Nephron progenitor cell (in vitro differentiated cells): Measurements from ENCODE around the gene GRM7.

Experiments
- DNase-seq: peaks from one replicate; pipeline ENCODE4 v3.0.0; 2021
- H3K27ac Mint-ChIP-seq: 2 replicates; pipeline ENCODE4 v1.8.0; 2021; ENCODE audit warnings: mild to moderate bottlenecking, moderate library complexity, mixed read lengths
- H3K27me3 Mint-ChIP-seq: 2 replicates; pipeline ENCODE4 v1.8.0; 2021; ENCODE audit warnings: mild to moderate bottlenecking, low read depth, mixed read lengths; ENCODE audit not compliant: poor library complexity
- H3K36me3 Mint-ChIP-seq: 2 replicates; pipeline ENCODE4 v1.8.0; 2021; ENCODE audit warnings: low read depth, mixed read lengths
- H3K4me1 Mint-ChIP-seq: 2 replicates; pipeline ENCODE4 v1.8.0; 2021; ENCODE audit warnings: mixed read lengths
- H3K4me3 Mint-ChIP-seq: 2 replicates; pipeline ENCODE4 v1.8.0; 2021; ENCODE audit warnings: mild to moderate bottlenecking, moderate library complexity, mixed read lengths
- H3K9me3 Mint-ChIP-seq: 2 replicates; pipeline ENCODE4 v1.8.0; 2021; ENCODE audit warnings: mild to moderate bottlenecking, moderate library complexity, mixed read lengths
- TF ChIP-seq, protein P1 (sequence below): fragments of 200-600 bp; sonication (generic); IDR thresholded peaks from 2 replicates; pipeline ENCODE4 v1.5.0; 2021; ENCODE audit warnings: antibody characterized with exemption

GRM7 gene

DNA sequence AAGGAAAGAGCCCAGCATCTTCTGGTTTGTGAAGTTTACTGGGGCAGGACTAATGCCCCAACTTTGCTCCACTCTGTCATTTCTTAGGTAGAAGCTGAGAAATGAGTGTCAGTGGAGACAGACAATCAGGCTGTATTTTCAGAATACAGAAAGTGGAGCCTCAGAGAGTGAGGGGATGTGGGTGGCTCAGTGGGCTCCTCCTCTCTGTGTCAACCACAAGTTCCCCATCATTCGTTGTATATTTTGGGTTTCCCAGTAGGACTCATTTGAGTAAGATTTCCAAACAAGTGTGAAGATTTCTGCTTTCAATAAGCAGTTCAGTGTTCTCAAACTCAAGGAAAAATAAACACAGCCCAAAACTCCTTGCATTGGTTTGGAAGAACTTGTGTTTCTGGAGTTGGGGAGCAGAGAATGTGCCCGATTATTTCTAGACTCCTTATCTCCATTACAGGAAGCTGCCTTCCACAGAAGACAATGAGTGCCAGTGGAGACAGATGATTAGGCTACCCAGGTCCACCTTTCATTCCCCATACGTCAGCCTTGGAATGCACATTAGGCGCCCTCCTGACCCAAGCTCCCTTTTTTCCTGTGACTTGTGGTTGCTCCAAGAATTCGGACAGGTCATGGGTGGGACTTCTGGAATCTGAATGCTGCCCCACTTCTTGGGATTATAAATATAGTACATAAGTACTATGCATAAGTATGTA lies 848.6 kb downstream of the GRM7 start:
- H3K27me3 Mint-ChIP-seq, result peaks cover 3% of the 10 kb centered on the region
- TF ChIP-seq, protein P1, sequence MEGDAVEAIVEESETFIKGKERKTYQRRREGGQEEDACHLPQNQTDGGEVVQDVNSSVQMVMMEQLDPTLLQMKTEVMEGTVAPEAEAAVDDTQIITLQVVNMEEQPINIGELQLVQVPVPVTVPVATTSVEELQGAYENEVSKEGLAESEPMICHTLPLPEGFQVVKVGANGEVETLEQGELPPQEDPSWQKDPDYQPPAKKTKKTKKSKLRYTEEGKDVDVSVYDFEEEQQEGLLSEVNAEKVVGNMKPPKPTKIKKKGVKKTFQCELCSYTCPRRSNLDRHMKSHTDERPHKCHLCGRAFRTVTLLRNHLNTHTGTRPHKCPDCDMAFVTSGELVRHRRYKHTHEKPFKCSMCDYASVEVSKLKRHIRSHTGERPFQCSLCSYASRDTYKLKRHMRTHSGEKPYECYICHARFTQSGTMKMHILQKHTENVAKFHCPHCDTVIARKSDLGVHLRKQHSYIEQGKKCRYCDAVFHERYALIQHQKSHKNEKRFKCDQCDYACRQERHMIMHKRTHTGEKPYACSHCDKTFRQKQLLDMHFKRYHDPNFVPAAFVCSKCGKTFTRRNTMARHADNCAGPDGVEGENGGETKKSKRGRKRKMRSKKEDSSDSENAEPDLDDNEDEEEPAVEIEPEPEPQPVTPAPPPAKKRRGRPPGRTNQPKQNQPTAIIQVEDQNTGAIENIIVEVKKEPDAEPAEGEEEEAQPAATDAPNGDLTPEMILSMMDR, result no peak
- no peaks in the 10 kb centered on the region for H3K9me3 Mint-ChIP-seq
- H3K4me1 Mint-ChIP-seq, result peaks cover 19% of the 10 kb centered on the region
- no peak overlapping the region for H3K4me3 Mint-ChIP-seq
- no peaks in the 10 kb centered on the region for H3K36me3 Mint-ChIP-seq
- no peak overlapping the region for H3K27ac Mint-ChIP-seq
- no peak for DNase-seq

DNA sequence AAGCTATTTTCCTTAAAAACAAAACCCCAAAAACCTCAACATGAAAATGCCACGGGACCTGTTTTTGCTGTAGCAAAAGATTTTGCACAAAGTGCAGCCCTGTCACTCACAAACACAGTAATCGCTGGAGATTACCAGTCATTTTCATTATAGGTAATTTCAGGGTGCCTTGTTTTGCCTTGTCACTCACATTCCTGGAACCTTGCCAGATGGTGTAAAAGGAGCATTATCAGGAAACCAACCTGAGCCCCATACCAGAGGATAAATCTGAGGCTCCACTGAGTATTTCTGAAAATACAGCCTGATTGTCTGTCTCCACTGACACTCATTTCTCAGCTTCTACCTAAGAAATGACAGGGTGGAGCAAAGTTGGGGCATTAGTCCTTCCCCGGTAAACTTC lies 849.4 kb downstream of the GRM7 start:
- no peak for DNase-seq

GRCh38 chr3:7713724-7714123 lies 852.8 kb downstream of the GRM7 start:
- H3K4me1 Mint-ChIP-seq, result peaks cover 5% of the 10 kb centered on the region
- TF ChIP-seq, protein P1, result no peak
- peaks cover 6% of the 10 kb centered on the region for H3K27me3 Mint-ChIP-seq

More for the DNA sequence above, 849.4 kb downstream of the GRM7 start:
- TF ChIP-seq, protein P1, result no peak
- Mint-ChIP-seq H3K27me3 (peaks cover 3% of the 10 kb centered on the region), H3K27ac (no peak overlapping the region), H3K4me3 (no peak overlapping the region), H3K4me1 (peaks cover 19% of the 10 kb centered on the region), H3K36me3 (no peaks in the 10 kb centered on the region), H3K9me3 (no peaks in the 10 kb centered on the region)

DNA sequence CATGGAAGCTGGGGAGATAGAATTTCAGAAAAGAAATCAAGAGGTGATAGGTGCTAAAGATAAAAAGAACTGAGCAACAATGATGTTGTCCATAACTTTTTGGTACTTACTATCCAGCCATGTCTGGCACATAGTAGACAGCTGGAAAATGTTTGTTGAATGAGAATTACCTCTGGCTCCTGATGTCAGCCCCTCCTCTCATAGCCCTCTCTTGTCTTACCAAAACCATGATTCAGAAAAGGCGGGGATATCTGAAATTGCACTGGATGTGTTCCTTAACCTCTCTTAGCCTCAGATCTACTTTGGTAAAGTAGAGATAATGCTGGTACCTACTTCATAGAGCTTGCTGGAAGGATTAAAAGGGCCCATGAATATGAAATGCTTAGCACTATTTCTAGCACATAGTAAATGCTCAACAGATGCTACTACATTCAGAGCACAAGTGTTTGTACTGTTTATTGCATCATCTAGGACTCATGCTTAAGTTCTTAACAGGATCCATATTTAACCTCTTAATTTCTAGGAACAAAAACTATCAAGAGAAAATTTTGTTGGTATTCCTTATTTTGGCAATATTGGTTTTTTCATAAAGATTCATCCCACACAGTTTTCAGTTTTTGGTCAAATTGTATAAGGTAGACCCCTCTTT lies 859.9 kb downstream of the GRM7 start:
- peaks cover 3% of the 10 kb centered on the region for H3K27me3 Mint-ChIP-seq

More at GRCh38 chr3:7713724-7714123, 852.8 kb downstream of the GRM7 start:
- no peak overlapping the region for H3K27ac Mint-ChIP-seq
- DNase-seq, result no peak
- no peaks in the 10 kb centered on the region for H3K36me3 Mint-ChIP-seq
- no peak overlapping the region for H3K4me3 Mint-ChIP-seq
- H3K9me3 Mint-ChIP-seq, result no peaks in the 10 kb centered on the region

DNA sequence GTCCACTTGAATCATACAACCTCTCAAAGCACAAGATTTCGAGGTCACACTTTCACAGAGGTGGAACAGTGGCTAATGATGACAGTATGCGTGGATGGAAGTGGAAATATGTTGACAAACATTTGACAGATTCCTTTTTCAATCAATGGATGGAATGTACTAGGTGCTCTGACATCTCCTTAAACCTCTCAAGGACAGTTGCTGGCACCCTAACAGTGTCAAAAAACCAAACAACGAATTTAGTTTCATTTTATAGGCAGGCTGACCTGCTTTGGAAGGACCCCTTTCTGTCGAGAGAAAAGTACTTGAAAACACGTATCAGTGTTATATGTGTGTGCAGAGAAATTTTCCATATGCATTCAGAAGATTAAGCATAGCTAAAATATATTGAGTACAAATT lies 861.0 kb downstream of the GRM7 start:
- TF ChIP-seq, protein P1, result no peak
- Mint-ChIP-seq H3K4me1 (no peaks in the 10 kb centered on the region), H3K27me3 (no peaks in the 10 kb centered on the region), H3K9me3 (no peaks in the 10 kb centered on the region), H3K27ac (no peak overlapping the region), H3K36me3 (no peaks in the 10 kb centered on the region), H3K4me3 (no peak overlapping the region)
- no peak for DNase-seq

More for the DNA sequence above, 859.9 kb downstream of the GRM7 start:
- no peaks in the 10 kb centered on the region for H3K4me1 Mint-ChIP-seq
- no peak for DNase-seq
- no peak overlapping the region for H3K27ac Mint-ChIP-seq
- H3K9me3 Mint-ChIP-seq, result no peaks in the 10 kb centered on the region
- H3K4me3 Mint-ChIP-seq, result no peak overlapping the region
- TF ChIP-seq, protein P1, result no peak
- no peaks in the 10 kb centered on the region for H3K36me3 Mint-ChIP-seq
